Measurements from ENCODE around the gene ATG7. TPM values are rescaled to one million over a fixed set of nuclear protein-coding genes. Genes with fewer than 3 reads are reported as not detected.

The ATG7 gene
- total RNA-seq, 1 experiment from 2014 or later: 56.1 TPM

DNA sequence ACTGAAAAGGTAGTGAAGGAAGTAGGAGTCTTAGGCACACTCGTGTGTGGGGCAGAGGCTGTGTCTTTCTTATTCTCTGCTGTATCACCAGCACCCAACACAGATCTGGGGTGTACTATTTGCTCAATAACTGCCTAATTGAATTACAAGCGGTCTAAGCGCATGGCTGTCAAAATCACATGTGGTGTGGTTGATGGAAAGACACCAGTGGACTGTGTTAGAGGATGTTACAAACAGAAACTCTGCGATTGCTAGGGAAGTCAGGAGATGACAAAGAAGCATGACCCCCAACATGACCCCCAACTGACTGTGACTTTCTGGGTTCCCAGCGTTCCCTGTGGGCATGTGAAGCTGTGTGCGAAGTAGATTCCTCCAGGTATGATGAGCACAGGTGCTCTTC is 32.0 kb downstream of the ATG7 start:
- Histone ChIP-seq H3K79me2 (ENCODE audit: low read depth) (no peaks in the 10 kb centered on the region; the same call in 1 of the 2 replicates), H3K27ac (no peak overlapping the region), H3K36me3 (ENCODE audit: low read depth) (peaks cover 66% of the 10 kb centered on the region), H3K4me1 (replicated peaks; ENCODE audit: insufficient read depth) (peaks cover 15% of the 10 kb centered on the region), H3K9me2 (ENCODE audit: insufficient read depth) (no peaks in the 10 kb centered on the region), H3K9me3 (ENCODE audit: insufficient read depth, low read depth) (no peaks in the 10 kb centered on the region), H3K27me3 (ENCODE audit: insufficient read depth, low read depth) (no peaks in the 10 kb centered on the region), H3F3A (ENCODE audit: insufficient read depth, low read depth) (no peaks in the 10 kb centered on the region; the same call in 1 of the 2 replicates), H3K4me3 (no peak overlapping the region), H3K4me2 (no peak overlapping the region), H2AFZ (no peak overlapping the region), H4K20me1 (ENCODE audit: insufficient read depth) (no peaks in the 10 kb centered on the region)
- ChIA-PET POLR2A (ENCODE audit: unreplicated experiment) (no interaction called here), CTCF (no interaction called here)
- DNase-seq: no peak
- no peak for TF ChIP-seq EZH2 (IDR thresholded peaks at IDR 0.05; ENCODE audit: low read depth)
- TF ChIP-seq, protein P1, sequence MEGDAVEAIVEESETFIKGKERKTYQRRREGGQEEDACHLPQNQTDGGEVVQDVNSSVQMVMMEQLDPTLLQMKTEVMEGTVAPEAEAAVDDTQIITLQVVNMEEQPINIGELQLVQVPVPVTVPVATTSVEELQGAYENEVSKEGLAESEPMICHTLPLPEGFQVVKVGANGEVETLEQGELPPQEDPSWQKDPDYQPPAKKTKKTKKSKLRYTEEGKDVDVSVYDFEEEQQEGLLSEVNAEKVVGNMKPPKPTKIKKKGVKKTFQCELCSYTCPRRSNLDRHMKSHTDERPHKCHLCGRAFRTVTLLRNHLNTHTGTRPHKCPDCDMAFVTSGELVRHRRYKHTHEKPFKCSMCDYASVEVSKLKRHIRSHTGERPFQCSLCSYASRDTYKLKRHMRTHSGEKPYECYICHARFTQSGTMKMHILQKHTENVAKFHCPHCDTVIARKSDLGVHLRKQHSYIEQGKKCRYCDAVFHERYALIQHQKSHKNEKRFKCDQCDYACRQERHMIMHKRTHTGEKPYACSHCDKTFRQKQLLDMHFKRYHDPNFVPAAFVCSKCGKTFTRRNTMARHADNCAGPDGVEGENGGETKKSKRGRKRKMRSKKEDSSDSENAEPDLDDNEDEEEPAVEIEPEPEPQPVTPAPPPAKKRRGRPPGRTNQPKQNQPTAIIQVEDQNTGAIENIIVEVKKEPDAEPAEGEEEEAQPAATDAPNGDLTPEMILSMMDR (conservative IDR thresholded peaks at IDR 0.05): no peak
- intact Hi-C loops (cut with micrococcal nuclease; ENCODE audit: unreplicated experiment): no loop called here
- no TSS peak for BruUV-seq (replicated peaks)

DNA sequence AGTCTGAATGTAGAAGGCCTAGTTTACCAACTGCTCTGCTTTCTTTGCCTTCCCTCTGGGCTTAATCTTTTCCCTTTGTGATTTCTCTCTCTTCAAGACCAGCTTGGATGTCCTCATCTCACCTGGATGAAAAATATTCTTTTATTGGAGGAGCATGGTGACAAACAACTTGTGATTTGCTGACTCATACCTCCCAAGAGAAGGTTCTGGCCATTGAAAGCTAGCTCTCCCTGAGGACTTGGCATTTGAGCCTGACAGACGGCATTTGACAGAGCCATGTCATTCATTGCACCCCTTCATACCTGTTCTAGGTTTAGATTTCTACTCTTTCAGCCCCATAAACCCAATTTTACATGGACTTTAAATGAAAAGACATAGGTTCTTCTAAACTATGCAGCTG is 33.3 kb downstream of the ATG7 start:
- no peak overlapping the region for H3K4me3 ChIP-seq
- no peaks in the 10 kb centered on the region; the same call in 1 of the 2 replicates for H3F3A ChIP-seq (ENCODE audit: insufficient read depth, low read depth)
- BruUV-seq (replicated peaks): no TSS peak
- POLR2A ChIA-PET (ENCODE audit: unreplicated experiment): no interaction called here
- no peak for DNase-seq
- no peaks in the 10 kb centered on the region for H4K20me1 ChIP-seq (ENCODE audit: insufficient read depth)
- peaks cover 58% of the 10 kb centered on the region for H3K36me3 ChIP-seq (ENCODE audit: low read depth)
- H3K4me2 ChIP-seq: 0 out of 2 replicates have a peak overlapping the region, but pooled peaks have one; percentile 2
- H3K27ac ChIP-seq: peak overlapping the region; percentile 35
- H3K79me2 ChIP-seq (ENCODE audit: low read depth): no peaks in the 10 kb centered on the region; the same call in 1 of the 2 replicates
- no peaks in the 10 kb centered on the region for H3K9me2 ChIP-seq (ENCODE audit: insufficient read depth)
- H3K9me3 ChIP-seq (ENCODE audit: insufficient read depth, low read depth): no peaks in the 10 kb centered on the region
- no peak for TF ChIP-seq EZH2 (IDR thresholded peaks at IDR 0.05; ENCODE audit: low read depth)
- TF ChIP-seq, protein P1 (conservative IDR thresholded peaks at IDR 0.05): no peak
- H3K27me3 ChIP-seq (ENCODE audit: insufficient read depth, low read depth): no peaks in the 10 kb centered on the region
- peaks cover 15% of the 10 kb centered on the region for H3K4me1 ChIP-seq (replicated peaks; ENCODE audit: insufficient read depth)
- H2AFZ ChIP-seq: no peak overlapping the region
- intact Hi-C loops (cut with micrococcal nuclease; ENCODE audit: unreplicated experiment): loop anchor here (5.0 kb wide), 1 partner anchor 68 kb away; no protein-coding TSS in a partner anchor
- CTCF ChIA-PET: no interaction called here

DNA sequence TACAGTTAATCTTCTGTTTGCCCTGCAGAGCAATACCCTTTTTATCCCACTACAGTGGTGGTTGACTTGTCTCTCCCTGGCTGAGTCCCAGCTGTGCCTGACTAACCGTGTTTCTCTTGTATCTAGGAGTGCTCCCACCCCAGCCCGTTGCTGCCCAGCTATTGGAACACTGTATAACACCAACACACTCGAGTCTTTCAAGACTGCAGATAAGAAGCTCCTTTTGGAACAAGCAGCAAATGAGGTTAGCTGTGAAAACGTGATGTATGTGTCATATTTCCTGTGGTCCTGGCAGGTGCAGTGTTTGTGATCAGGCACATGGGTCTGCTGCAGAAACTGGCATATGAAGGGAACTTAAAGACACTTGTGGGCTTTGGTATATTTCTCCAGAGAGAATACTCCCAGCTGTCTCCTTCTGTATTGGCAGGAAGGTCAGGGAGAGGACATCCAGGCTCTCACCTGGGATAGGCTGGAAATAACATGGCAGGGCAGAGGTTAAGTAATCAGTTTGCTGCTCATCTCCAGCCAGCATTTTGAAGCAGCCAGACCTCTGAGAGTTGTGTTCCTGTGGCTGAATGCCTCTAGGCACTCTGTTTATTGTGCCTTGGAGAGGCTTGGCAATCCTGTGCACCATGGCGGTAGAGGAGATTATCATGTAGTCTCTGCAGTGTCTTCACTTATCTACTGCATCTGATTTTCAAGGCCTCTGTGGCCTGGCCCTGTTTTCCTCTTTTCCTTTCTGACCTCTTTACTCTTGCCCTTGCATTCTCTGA is 34.8 kb downstream of the ATG7 start:
- Histone ChIP-seq H3K27me3 (ENCODE audit: insufficient read depth, low read depth) (no peaks in the 10 kb centered on the region), H3K79me2 (ENCODE audit: low read depth) (no peaks in the 10 kb centered on the region; the same call in 1 of the 2 replicates), H3K9me2 (ENCODE audit: insufficient read depth) (no peaks in the 10 kb centered on the region), H3K4me2 (no peak overlapping the region), H3K9me3 (ENCODE audit: insufficient read depth, low read depth) (no peaks in the 10 kb centered on the region), H2AFZ (no peak overlapping the region), H4K20me1 (ENCODE audit: insufficient read depth) (no peaks in the 10 kb centered on the region), H3K4me3 (no peak overlapping the region), H3K27ac (no peak overlapping the region), H3K4me1 (replicated peaks; ENCODE audit: insufficient read depth) (peaks cover 15% of the 10 kb centered on the region), H3K36me3 (ENCODE audit: low read depth) (peaks cover 61% of the 10 kb centered on the region), H3F3A (ENCODE audit: insufficient read depth, low read depth) (no peaks in the 10 kb centered on the region; the same call in 1 of the 2 replicates)
- ChIA-PET POLR2A (ENCODE audit: unreplicated experiment) (no interaction called here), CTCF (interaction anchor here (1.1 kb wide), 1 partner anchor 70 kb away, joined by 3 read pairs; no protein-coding TSS in a partner anchor)
- TF ChIP-seq EZH2 (IDR thresholded peaks at IDR 0.05; ENCODE audit: low read depth): no peak
- TF ChIP-seq, protein P1 (conservative IDR thresholded peaks at IDR 0.05): no peak
- intact Hi-C loops (cut with micrococcal nuclease; ENCODE audit: unreplicated experiment): loop anchor here (5.0 kb wide), 1 partner anchor 70 kb away; no protein-coding TSS in a partner anchor
- BruUV-seq (replicated peaks): no TSS peak
- DNase-seq: no peak

All from PC-9 (cell line).